Lower lobe of right lung (tissue), 2 donors: ENCODE data around the gene CNR2. TPM values are rescaled to one million over a fixed set of nuclear protein-coding genes. Genes with fewer than 3 reads are reported as not detected.
"Not testable (repeated sequence)": the region's sequence is repeated elsewhere in the genome, so short reads cannot be mapped to it uniquely, and the experiment has no call there.

ENCODE experiments used
- ATAC-seq, 2 donors: fragments of 200-7000 bp; cut with Tn5 transposase; one replicate each; pipeline ENCODE4 v1.9.1; 2020 to 2022; ENCODE audit warnings: mild to moderate bottlenecking in 2 of 2, moderate library complexity in 2 of 2
- DNase-seq: peaks from one replicate; pipeline ENCODE4 v3.0.0-alpha.2; 2020
- H3K27ac ChIP-seq: fragments of 200-600 bp; one replicate; pipeline ENCODE4 v1.8.0; 2022
- H3K27me3 ChIP-seq: fragments of 200-600 bp; one replicate; pipeline ENCODE4 v1.8.0; 2022; ENCODE audit warnings: low read depth
- H3K36me3 ChIP-seq: fragments of 200-600 bp; one replicate; pipeline ENCODE4 v1.8.0; 2022; ENCODE audit warnings: mild to moderate bottlenecking
- H3K4me1 ChIP-seq: fragments of 200-600 bp; one replicate; pipeline ENCODE4 v1.8.0; 2022
- H3K4me3 ChIP-seq: fragments of 200-600 bp; one replicate; pipeline ENCODE4 v1.8.0; 2022; ENCODE audit warnings: mild to moderate bottlenecking
- H3K9me3 ChIP-seq: fragments of 200-600 bp; one replicate; pipeline ENCODE4 v1.8.0; 2022
- intact Hi-C: fragments of 100-400 bp; cut with DNase I; formaldehyde crosslinking; loops from one replicate; pipeline ENCODE4 v1.11.0; 2022
- total RNA-seq: library from RNA; stranded (reverse); fragmentation: NEBNext Ultra II Directional; extraction: Animal tissue kit (Norgen Biotek cat#: 25700); gene quantifications from one replicate; pipeline ENCODE4 v1.2.1, GENCODE V29; 2021
- TF ChIP-seq, protein P1 (sequence below): fragments of 200-600 bp; IDR thresholded peaks from one replicate; pipeline ENCODE4 v1.8.0; 2022; ENCODE audit warnings: antibody characterized with exemption, mild to moderate bottlenecking
- donor health status: DM: no; HTN: yes; CAD: no; lungs with severe emphysema.

Gene CNR2
- total RNA-seq, 1 donor from 2014 or later: not detected

DNA sequence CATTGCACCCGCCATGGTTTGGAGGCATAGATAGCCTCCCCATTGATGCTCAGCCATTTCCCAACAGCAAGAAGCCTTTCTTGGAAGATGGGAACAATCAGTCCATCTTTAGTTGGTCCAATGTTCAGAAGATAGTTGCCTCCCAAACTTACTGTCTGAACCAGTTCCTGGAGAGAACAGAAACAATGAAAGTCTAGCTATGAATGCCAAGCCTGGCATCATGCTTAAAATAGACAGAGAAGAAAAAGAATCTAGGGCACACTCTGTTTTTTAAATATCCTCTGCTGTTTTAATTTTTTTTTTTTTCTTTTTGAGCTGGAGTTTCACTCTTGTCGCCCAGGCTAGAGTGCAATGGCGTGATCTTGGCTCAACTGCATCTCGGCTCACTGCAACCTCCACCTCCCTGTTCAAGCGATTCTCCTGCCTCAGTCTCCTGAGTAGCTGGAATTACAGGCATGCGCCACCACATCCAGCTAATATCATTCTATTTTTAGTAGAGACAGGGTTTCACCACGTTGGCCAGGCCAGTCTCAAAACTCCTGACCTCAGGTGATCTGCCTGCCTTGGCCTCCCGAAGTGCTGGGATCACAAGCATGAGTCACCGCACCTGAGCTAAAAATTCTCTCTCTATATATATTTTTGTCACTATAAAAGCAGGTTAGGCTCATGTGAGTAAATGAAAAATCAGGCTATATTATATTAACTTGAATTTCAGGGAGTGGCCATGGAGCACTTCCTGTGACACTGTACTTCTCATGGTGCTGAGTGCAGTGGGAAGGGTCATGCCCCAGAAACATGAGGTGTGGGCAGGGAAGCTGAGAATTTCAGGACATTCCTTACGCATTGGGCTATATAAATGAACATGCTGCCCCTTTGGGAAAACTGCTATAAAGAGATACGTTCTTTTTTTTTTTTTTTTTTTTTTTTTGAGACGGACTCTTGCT lies 64.2 kb downstream of the CNR2 start:
- Histone ChIP-seq H3K27ac (no peak overlapping the region), H3K36me3 (peaks cover 56% of the 10 kb centered on the region), H3K4me1 (no peaks in the 10 kb centered on the region), H3K9me3 (no peaks in the 10 kb centered on the region), H3K4me3 (no peak overlapping the region), H3K27me3 (no peaks in the 10 kb centered on the region)
- TF ChIP-seq, protein P1, sequence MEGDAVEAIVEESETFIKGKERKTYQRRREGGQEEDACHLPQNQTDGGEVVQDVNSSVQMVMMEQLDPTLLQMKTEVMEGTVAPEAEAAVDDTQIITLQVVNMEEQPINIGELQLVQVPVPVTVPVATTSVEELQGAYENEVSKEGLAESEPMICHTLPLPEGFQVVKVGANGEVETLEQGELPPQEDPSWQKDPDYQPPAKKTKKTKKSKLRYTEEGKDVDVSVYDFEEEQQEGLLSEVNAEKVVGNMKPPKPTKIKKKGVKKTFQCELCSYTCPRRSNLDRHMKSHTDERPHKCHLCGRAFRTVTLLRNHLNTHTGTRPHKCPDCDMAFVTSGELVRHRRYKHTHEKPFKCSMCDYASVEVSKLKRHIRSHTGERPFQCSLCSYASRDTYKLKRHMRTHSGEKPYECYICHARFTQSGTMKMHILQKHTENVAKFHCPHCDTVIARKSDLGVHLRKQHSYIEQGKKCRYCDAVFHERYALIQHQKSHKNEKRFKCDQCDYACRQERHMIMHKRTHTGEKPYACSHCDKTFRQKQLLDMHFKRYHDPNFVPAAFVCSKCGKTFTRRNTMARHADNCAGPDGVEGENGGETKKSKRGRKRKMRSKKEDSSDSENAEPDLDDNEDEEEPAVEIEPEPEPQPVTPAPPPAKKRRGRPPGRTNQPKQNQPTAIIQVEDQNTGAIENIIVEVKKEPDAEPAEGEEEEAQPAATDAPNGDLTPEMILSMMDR: no peak
- no peak for DNase-seq
- intact Hi-C loops: no loop called here
- no peak for ATAC-seq

DNA sequence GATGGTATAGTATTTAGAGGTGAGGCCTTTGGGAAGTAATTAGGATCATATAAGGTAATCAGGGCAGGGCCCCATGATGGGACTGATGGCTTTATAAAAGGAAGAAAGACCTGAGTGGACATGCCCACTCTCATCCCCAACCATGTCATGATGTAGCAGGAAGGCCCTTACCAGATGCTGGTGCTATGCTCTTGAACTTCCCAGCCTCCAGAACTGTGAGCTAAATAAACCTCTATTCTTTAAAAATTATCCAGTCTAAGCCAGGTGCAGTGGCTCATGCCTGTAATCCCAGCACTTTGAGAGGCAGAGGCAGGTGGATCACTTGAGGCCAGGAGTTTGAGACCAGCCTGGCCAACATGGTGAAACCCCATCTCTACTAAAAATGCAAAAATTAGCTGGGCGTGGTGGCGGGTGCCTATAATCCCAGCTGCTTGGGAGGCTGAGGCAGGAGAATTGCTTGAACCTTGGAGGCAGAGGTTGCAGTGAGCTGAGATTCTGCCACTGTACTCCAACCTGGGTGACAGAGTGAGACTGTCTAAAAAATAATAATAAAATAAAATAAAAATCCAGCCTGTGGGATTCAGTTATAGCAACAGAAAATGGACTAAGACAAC lies 65.6 kb downstream of the CNR2 start:
- H3K27me3 ChIP-seq, H3K4me1 ChIP-seq, H3K27ac ChIP-seq, ATAC-seq, DNase-seq, intact Hi-C loops, H3K4me3 ChIP-seq, H3K9me3 ChIP-seq: not testable (repeated sequence)
- peaks cover 63% of the 10 kb centered on the region for H3K36me3 ChIP-seq

DNA sequence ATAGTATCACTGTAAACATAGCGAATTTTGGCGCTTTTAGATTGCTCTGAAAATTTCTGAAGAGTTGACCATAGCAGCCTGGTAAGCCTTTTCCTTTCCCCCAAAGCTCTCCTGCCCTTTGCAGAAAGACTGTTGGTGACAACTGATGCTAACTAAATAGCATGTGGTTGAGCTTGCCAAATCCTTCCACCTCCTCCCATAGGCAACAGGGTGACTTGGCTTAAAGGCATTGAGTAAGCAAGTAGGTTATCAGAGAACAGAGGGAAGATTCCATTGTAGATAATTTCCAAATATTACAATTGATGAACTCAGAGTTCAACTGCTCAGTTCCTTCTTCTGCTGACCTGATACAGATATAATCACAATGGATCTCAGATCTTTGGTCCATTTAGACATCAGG lies 68.0 kb downstream of the CNR2 start:
- no peak for DNase-seq
- no peak for ATAC-seq
- peaks cover 57% of the 10 kb centered on the region for H3K36me3 ChIP-seq
- no peak overlapping the region for H3K27ac ChIP-seq
- no peaks in the 10 kb centered on the region for H3K27me3 ChIP-seq
- no peaks in the 10 kb centered on the region for H3K9me3 ChIP-seq
- H3K4me1 ChIP-seq: no peaks in the 10 kb centered on the region
- no peak overlapping the region for H3K4me3 ChIP-seq
- TF ChIP-seq, protein P1: no peak
- intact Hi-C loops: no loop called here

DNA sequence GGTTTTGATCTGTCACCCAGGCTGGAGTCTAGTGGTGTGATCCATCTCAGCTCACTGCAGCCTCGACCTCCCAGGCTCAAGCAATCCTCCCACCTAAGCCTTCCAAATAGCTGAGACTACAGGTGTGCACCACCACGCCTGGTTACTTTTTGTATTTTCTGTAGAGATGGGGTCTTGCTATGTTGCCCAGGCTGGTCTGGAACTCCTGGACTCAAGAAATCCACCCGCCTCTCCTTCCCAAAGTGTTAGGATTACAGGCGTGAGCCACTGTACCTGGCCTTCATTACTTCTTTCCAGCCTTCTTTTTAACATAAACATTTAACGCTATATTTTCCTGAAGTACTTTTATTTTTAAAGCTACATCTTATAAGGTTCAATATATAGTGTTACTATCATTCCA lies 69.5 kb downstream of the CNR2 start:
- intact Hi-C loops: no loop called here
- H3K27ac ChIP-seq: no peak overlapping the region
- no peak for DNase-seq
- peaks cover 4% of the 10 kb centered on the region for H3K4me1 ChIP-seq
- peaks cover 50% of the 10 kb centered on the region for H3K36me3 ChIP-seq
- no peaks in the 10 kb centered on the region for H3K9me3 ChIP-seq
- no peaks in the 10 kb centered on the region for H3K27me3 ChIP-seq
- TF ChIP-seq, protein P1: no peak
- ATAC-seq: no peak
- no peak overlapping the region for H3K4me3 ChIP-seq

DNA sequence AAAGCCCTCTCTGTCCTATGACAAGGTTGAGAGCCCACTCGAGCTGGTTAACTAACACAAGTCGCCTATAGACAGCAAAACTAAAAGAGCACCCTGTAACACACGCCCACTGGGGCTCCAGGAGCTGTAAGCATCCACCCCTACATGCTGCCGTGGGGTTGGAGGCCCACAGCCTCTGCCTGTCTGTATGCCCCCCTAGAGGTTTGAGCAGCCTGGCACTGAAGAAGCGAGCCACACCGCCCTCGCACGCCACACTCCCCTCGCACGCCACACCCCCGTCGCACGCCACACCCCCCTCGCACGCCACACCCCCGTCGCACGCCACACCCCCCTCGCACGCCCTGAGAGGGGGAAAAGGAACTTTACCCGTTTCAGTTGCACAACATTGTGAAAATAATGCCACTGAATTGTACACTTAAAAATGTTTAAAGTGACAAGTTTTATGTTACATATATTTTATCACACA lies 74.7 kb downstream of the CNR2 start:
- peaks cover 2% of the 10 kb centered on the region for H3K36me3 ChIP-seq
- no peaks in the 10 kb centered on the region for H3K27me3 ChIP-seq
- intact Hi-C loops: no loop called here
- peak overlapping the region; percentile 47 for H3K4me3 ChIP-seq
- no peak overlapping the region for H3K27ac ChIP-seq
- no peaks in the 10 kb centered on the region for H3K9me3 ChIP-seq
- H3K4me1 ChIP-seq: peaks cover 11% of the 10 kb centered on the region
- TF ChIP-seq, protein P1: no peak
- ATAC-seq (peak; percentile 99 to 100), DNase-seq (peak; percentile 79)

DNA sequence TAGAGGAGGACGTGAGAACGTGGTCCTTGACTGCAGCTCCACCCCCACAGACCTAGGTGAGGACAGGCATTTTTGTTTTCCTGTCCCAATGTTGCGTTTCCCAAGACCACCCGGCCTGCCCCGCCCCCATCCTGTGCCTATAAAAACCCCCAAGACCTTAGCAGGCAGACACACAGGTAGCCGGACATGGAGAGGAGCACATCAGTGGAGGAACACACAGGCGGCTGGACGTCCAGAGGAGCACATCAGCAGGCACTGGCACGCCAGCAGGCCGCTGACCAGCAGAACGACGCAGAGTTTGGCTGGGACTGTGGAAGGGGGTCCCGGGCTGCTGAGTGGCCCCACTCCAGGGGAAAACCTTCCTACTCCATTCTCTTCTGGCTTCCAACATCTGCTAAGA lies 75.3 kb downstream of the CNR2 start:
- no peaks in the 10 kb centered on the region for H3K9me3 ChIP-seq
- no peaks in the 10 kb centered on the region for H3K36me3 ChIP-seq
- H3K27me3 ChIP-seq: no peaks in the 10 kb centered on the region
- TF ChIP-seq, protein P1: no peak
- no peak overlapping the region for H3K27ac ChIP-seq
- intact Hi-C loops: no loop called here
- DNase-seq: peak; percentile 47
- peaks cover 11% of the 10 kb centered on the region for H3K4me1 ChIP-seq
- peak overlapping the region; percentile 47 for H3K4me3 ChIP-seq
- peak; percentile 9 to 39 for ATAC-seq
